Mesothelial cell of epicardium (in vitro differentiated cells): ENCODE data around the gene TSHZ2. TPM values are rescaled to one million over a fixed set of nuclear protein-coding genes. Genes with fewer than 3 reads are reported as not detected.
"Not testable (repeated sequence)": the region's sequence is repeated elsewhere in the genome, so short reads cannot be mapped to it uniquely, and the experiment has no call there.

Experiments used
- DNase-seq, 2 experiments: peaks; one replicate each; pipeline ENCODE4 v3.0.0; 2021; ENCODE audit warnings: low spot score in 2 of 2; ENCODE audit not compliant: unreplicated experiment in 2 of 2
- H3K27ac Mint-ChIP-seq: 2 replicates; pipeline ENCODE4 v1.8.0; 2021; ENCODE audit warnings: mixed read lengths
- H3K27me3 Mint-ChIP-seq: 2 replicates; pipeline ENCODE4 v1.8.0; 2021; ENCODE audit warnings: low read depth, mixed read lengths
- H3K36me3 Mint-ChIP-seq: 2 replicates; pipeline ENCODE4 v1.8.0; 2021; ENCODE audit warnings: mixed read lengths
- H3K4me1 Mint-ChIP-seq: 2 replicates; pipeline ENCODE4 v1.8.0; 2021; ENCODE audit warnings: mixed read lengths
- H3K4me3 Mint-ChIP-seq: 2 replicates; pipeline ENCODE4 v1.8.0; 2021; ENCODE audit warnings: mild to moderate bottlenecking, moderate library complexity, mixed read lengths
- H3K9me3 Mint-ChIP-seq: 2 replicates; pipeline ENCODE4 v1.8.0; 2021; ENCODE audit warnings: mixed read lengths
- CTCF ChIP-seq: fragments of 200-600 bp; sonication (generic); IDR thresholded peaks from one replicate; pipeline ENCODE4 v1.5.0; 2021; ENCODE audit warnings: antibody characterized with exemption; ENCODE audit not compliant: unreplicated experiment
- total RNA-seq: library from RNA; stranded (reverse); gene quantifications from 3 replicates; pipeline ENCODE4 v1.2.1, GENCODE V29; 2021

The TSHZ2 gene
- total RNA-seq, 1 donor from 2014 or later, result 28.8 TPM

DNA sequence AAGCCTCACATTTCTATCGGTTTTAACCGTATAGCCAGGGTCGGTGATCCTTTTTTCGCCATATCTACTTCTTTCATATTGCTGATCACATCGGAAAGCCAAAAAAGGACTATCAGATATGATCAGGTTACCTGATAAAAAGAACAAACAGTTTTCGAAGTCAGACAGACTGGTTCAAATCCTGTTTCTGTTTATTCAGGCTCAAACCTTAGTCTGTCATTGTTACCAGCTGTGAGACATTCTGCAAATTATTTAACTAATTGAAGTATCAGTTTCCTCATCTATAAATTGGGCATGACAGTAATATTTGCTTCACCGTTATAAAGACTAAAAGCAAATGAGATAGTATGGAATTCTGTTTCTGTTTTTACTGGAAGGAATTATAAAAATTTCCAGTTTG, 111.3 kb downstream of the TSHZ2 start:
- no peak overlapping the region for H3K27ac Mint-ChIP-seq
- TF ChIP-seq CTCF, result no peak
- DNase-seq, result no peak
- H3K9me3 Mint-ChIP-seq, result no peaks in the 10 kb centered on the region
- H3K27me3 Mint-ChIP-seq, result no peaks in the 10 kb centered on the region
- peaks cover 17% of the 10 kb centered on the region for H3K4me1 Mint-ChIP-seq
- H3K36me3 Mint-ChIP-seq, result no peaks in the 10 kb centered on the region
- H3K4me3 Mint-ChIP-seq, result no peak overlapping the region

GRCh38 chr20:53084408-53084997, 112.3 kb downstream of the TSHZ2 start:
- Mint-ChIP-seq H3K9me3 (no peaks in the 10 kb centered on the region), H3K27ac (no peak overlapping the region)
- no peak for TF ChIP-seq CTCF

DNA sequence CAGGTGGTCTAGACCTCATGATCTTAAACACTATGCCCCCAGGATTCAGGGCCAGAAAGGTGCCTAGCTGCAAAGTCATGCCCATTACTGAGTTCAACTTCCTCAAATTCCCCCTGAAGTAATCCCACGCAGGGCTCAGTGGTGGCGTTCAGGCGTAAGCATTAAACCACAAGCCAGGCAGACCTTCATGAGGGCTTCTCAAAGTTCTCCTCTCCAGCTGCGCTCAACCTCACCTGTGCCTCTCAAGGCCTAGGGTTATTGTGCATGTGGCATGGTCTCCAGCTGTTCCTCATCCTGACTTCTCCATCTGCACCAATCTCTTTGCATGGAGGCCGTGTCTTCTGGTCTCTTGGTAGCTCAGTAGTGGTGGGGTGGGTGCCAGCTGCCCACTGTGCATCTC, 113.6 kb downstream of the TSHZ2 start:
- no peak for TF ChIP-seq CTCF
- no peaks in the 10 kb centered on the region for H3K36me3 Mint-ChIP-seq
- H3K9me3 Mint-ChIP-seq, result no peaks in the 10 kb centered on the region
- peaks cover 23% of the 10 kb centered on the region for H3K4me1 Mint-ChIP-seq
- H3K4me3 Mint-ChIP-seq, result no peak overlapping the region
- no peaks in the 10 kb centered on the region for H3K27me3 Mint-ChIP-seq
- H3K27ac Mint-ChIP-seq, result no peak overlapping the region
- DNase-seq, result no peak

More at GRCh38 chr20:53084408-53084997, 112.3 kb downstream of the TSHZ2 start:
- no peaks in the 10 kb centered on the region for H3K36me3 Mint-ChIP-seq
- no peak for DNase-seq
- H3K4me1 Mint-ChIP-seq, result peaks cover 23% of the 10 kb centered on the region
- no peaks in the 10 kb centered on the region for H3K27me3 Mint-ChIP-seq
- no peak overlapping the region for H3K4me3 Mint-ChIP-seq

DNA sequence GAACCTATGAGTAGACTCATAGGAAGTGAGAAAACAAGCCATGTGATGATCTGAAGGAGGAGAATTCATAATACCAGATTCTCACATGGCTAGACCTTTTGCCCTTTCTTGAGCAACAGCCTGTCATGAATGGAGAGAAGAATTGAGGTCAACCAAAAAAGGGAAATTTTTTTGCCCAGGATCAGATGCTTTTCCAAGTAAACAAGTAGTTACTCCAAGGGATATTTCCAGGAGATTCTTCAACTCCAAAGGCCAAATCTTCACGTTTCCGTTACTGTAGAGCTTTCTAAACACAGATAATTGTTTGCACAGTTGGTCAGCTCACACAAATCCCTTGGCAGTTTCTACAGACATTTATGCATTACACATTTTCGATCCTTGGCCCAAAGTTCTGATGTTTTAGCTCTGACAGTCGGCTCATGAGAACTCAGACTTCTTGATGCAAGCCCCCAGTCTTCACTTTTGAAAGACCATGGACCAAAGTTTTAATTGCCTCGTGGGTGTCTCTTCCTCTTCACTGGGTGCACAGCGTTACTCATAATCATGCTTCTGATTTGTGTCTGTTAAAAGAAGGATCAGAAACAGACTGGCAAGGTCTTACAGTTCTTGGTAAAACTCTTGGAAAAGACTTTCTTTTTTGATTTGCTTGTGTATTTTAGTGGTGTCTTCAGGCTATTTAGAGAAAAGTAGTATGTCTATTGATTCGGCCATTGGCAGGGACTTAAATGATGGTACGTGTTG, 115.0 kb downstream of the TSHZ2 start:
- DNase-seq, result no peak
- H3K36me3 Mint-ChIP-seq, result no peaks in the 10 kb centered on the region
- no peaks in the 10 kb centered on the region for H3K9me3 Mint-ChIP-seq
- no peak for TF ChIP-seq CTCF
- peaks cover 13% of the 10 kb centered on the region for H3K4me1 Mint-ChIP-seq
- H3K27ac Mint-ChIP-seq, result no peak overlapping the region
- no peaks in the 10 kb centered on the region for H3K27me3 Mint-ChIP-seq
- no peak overlapping the region for H3K4me3 Mint-ChIP-seq

- no peak for DNase-seq
- Mint-ChIP-seq H3K4me3 (no peak overlapping the region), H3K9me3 (no peaks in the 10 kb centered on the region), H3K36me3 (no peaks in the 10 kb centered on the region), H3K27ac (no peak overlapping the region), H3K4me1 (peaks cover 8% of the 10 kb centered on the region), H3K27me3 (no peaks in the 10 kb centered on the region)
- no peak for TF ChIP-seq CTCF
These were observed 116.6 kb downstream of the TSHZ2 start for GRCh38 chr20:53088786-53089185.

DNA sequence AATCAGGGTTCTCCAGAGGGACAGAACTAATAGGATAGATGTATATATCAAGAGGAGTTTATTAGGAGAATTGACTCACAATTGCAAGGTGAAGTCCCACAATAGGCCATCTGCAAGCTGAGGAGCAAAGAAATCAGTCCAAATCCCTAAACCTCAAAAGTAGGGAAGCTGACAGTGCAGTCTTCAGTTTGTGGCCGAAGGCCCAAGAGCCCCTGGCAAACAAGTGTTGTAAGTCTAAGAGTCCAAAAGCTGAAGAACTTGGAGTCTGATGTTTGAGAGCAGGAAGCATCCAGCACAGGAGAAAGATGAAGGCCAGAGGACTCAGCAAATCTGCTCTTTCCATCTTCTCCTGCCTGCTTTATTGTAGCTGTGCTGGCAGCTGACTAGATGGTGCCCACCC, 117.7 kb downstream of the TSHZ2 start:
- H3K27ac Mint-ChIP-seq, H3K27me3 Mint-ChIP-seq, H3K4me1 Mint-ChIP-seq, DNase-seq, H3K4me3 Mint-ChIP-seq, H3K9me3 Mint-ChIP-seq, H3K36me3 Mint-ChIP-seq: not testable (repeated sequence)
